HepG2 (cell line): ENCODE measurements around the gene YIPF3. TPM values are rescaled to one million over a fixed set of nuclear protein-coding genes. Genes with fewer than 3 reads are reported as not detected.
A peak's percentile ranks its signal among the peaks of the same experiment; 100 is the strongest.

Experiments used
- DRAP1 ChIP-seq: IDR thresholded peaks from 2 replicates; pipeline ENCODE4 v1.6.1; 2016; ENCODE audit warnings: missing genetic modification reagents, missing compliant biosample characterization
- ELF1 ChIP-seq: sonication (generic); formaldehyde crosslinking; IDR thresholded peaks from 2 replicates; pipeline ENCODE4 v1.4.0; 2020; ENCODE audit warnings: missing genetic modification reagents
- ESRRA ChIP-seq: sonication (generic); formaldehyde crosslinking; IDR thresholded peaks from 2 replicates; pipeline ENCODE4 v1.5.1; 2020; ENCODE audit warnings: mild to moderate bottlenecking, low read depth, missing genetic modification reagents
- SRSF1 ChIP-seq: fragments of 200-400 bp; formaldehyde crosslinking; optimal IDR thresholded peaks from 2 replicates; pipeline ENCODE3; 2017; ENCODE audit warnings: mild to moderate bottlenecking, low read depth, low read length, moderate library complexity
- ZBTB38 ChIP-seq: sonication (generic); formaldehyde crosslinking; IDR thresholded peaks from 2 replicates; pipeline ENCODE4 v1.5.1; 2020; ENCODE audit warnings: mild to moderate bottlenecking, missing genetic modification reagents
- ZNF18 ChIP-seq: sonication (generic); formaldehyde crosslinking; IDR thresholded peaks from 2 replicates; pipeline ENCODE4 v1.8.0; 2022; ENCODE audit warnings: mild to moderate bottlenecking, missing genetic modification reagents; ENCODE audit not compliant: insufficient replicate concordance
- ZNF251 ChIP-seq: sonication (generic); formaldehyde crosslinking; IDR thresholded peaks from 2 replicates; pipeline ENCODE4 v1.9.0; 2021; ENCODE audit warnings: mild to moderate bottlenecking, missing genetic modification reagents
- ZNF460 ChIP-seq: sonication (generic); formaldehyde crosslinking; IDR thresholded peaks from 2 replicates; pipeline ENCODE4 v1.5.1; 2020; ENCODE audit warnings: missing genetic modification reagents, mild to moderate bottlenecking, borderline replicate concordance
- ZNF646 ChIP-seq: sonication (generic); formaldehyde crosslinking; IDR thresholded peaks from 2 replicates; pipeline ENCODE4 v1.9.0; 2021; ENCODE audit warnings: mild to moderate bottlenecking, missing genetic modification reagents
- ZSCAN29 ChIP-seq: sonication (generic); formaldehyde crosslinking; conservative IDR thresholded peaks from 2 replicates; pipeline ENCODE4 v1.4.0; 2020; ENCODE audit warnings: mild to moderate bottlenecking, missing genetic modification reagents
- polyA plus RNA-seq, 8 experiments: library from polyadenylated mRNA; depleted of rRNA in 3 of 8; stranded (reverse) in 7 of 8; unstranded in 1 of 8; fragments of >200 nt; fragmentation: Illumina TruSeq in 4 of 8; extraction: Trizol in 4 of 8; gene quantifications; 2 replicates each; pipeline versions ENCODE4 v1.2.1 to v1.2.3, GENCODE V29; 2011 to 2016; ENCODE audit warnings: low read depth in 4 of 8, missing spikeins in 1 of 8, mixed read lengths in 1 of 8; ENCODE audit not compliant: insufficient read depth in 1 of 8
- total RNA-seq, 5 experiments: library from RNA; depleted of rRNA; stranded (reverse); fragments of >200 nt; fragmentation: Illumina TruSeq; extraction: Trizol; gene quantifications; 2 replicates each; pipeline ENCODE4 v1.2.3, GENCODE V29; 2016; ENCODE audit warnings: low read depth in 1 of 5
- TF ChIP-seq, protein P1 (sequence below): IDR thresholded peaks from 2 replicates; pipeline ENCODE4 v1.6.1; 2016; ENCODE audit warnings: control low read depth
- TF ChIP-seq, protein P2 (sequence below): sonication (generic); formaldehyde crosslinking; IDR thresholded peaks from 2 replicates; pipeline ENCODE4 v1.5.1; 2020; ENCODE audit warnings: missing genetic modification reagents, mild to moderate bottlenecking, borderline replicate concordance

Gene YIPF3
- total and polyA plus RNA-seq, 2 of the 13 experiments (the other 11 are each of a cell fraction or from before 2014, with no cell fraction given) = 107 to 206 TPM

- TF ChIP-seq, protein P1, sequence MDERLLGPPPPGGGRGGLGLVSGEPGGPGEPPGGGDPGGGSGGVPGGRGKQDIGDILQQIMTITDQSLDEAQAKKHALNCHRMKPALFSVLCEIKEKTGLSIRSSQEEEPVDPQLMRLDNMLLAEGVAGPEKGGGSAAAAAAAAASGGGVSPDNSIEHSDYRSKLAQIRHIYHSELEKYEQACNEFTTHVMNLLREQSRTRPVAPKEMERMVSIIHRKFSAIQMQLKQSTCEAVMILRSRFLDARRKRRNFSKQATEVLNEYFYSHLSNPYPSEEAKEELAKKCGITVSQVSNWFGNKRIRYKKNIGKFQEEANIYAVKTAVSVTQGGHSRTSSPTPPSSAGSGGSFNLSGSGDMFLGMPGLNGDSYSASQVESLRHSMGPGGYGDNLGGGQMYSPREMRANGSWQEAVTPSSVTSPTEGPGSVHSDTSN (CRISPR knock-in tag) = no peak
- TF ChIP-seq SRSF1 = no peak
- TF ChIP-seq, protein P2, sequence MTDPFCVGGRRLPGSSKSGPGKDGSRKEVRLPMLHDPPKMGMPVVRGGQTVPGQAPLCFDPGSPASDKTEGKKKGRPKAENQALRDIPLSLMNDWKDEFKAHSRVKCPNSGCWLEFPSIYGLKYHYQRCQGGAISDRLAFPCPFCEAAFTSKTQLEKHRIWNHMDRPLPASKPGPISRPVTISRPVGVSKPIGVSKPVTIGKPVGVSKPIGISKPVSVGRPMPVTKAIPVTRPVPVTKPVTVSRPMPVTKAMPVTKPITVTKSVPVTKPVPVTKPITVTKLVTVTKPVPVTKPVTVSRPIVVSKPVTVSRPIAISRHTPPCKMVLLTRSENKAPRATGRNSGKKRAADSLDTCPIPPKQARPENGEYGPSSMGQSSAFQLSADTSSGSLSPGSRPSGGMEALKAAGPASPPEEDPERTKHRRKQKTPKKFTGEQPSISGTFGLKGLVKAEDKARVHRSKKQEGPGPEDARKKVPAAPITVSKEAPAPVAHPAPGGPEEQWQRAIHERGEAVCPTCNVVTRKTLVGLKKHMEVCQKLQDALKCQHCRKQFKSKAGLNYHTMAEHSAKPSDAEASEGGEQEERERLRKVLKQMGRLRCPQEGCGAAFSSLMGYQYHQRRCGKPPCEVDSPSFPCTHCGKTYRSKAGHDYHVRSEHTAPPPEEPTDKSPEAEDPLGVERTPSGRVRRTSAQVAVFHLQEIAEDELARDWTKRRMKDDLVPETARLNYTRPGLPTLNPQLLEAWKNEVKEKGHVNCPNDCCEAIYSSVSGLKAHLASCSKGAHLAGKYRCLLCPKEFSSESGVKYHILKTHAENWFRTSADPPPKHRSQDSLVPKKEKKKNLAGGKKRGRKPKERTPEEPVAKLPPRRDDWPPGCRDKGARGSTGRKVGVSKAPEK (CRISPR knock-in tag) = no peak
- no peak for TF ChIP-seq DRAP1 (CRISPR knock-in tag)
- no peak for TF ChIP-seq ZNF646 (CRISPR knock-in tag)
- no peak for TF ChIP-seq ZNF18
- no peak for TF ChIP-seq ZNF251 (CRISPR knock-in tag)
- no peak for TF ChIP-seq ELF1 (CRISPR knock-in tag)
- TF ChIP-seq ZSCAN29 = no peak
- TF ChIP-seq ZNF460 (CRISPR knock-in tag) = no peak
- TF ChIP-seq ESRRA (CRISPR knock-in tag) = no peak
- 0 out of 2 replicates have a peak, but pooled peaks have one; percentile 14 for TF ChIP-seq ZBTB38 (CRISPR knock-in tag)
Observed at GRCh38 chr6:43491750-43492661, 24.7 kb downstream of the YIPF3 start (continued).
